Left renal cortex interstitium (tissue), 4 donors: ENCODE data around the gene SLC5A11. TPM values are rescaled to one million over a fixed set of nuclear protein-coding genes. Genes with fewer than 3 reads are reported as not detected.
"Not testable (repeated sequence)": the region's sequence is repeated elsewhere in the genome, so short reads cannot be mapped to it uniquely, and the experiment has no call there.

ENCODE experiments used
- DNase-seq, 4 donors: peaks; one replicate each; pipeline ENCODE4 v3.0.0-alpha.2; 2013; ENCODE audit warnings: low read depth in 4 of 4, low spot score in 2 of 4, missing footprints in 1 of 4
- polyA plus RNA-seq, 4 donors: library from polyadenylated mRNA; unstranded; fragments of 120-200 nt; gene quantifications; one replicate each; pipeline ENCODE4 v1.2.1, GENCODE V29; 2013; ENCODE audit not compliant: insufficient read length in 4 of 4

Gene SLC5A11
- polyA plus RNA-seq: 1 to 10 TPM; 2.5 to 6.5 (median 5.7) TPM

GRCh38 chr16:24845726-24846547 lies at the start of gene SLC5A11:
TSS of gene SLC5A11 (plus strand) at chr16:24845963. CDS start at chr16:24858644, 12,681 bp downstream.
- no peak for DNase-seq

DNA sequence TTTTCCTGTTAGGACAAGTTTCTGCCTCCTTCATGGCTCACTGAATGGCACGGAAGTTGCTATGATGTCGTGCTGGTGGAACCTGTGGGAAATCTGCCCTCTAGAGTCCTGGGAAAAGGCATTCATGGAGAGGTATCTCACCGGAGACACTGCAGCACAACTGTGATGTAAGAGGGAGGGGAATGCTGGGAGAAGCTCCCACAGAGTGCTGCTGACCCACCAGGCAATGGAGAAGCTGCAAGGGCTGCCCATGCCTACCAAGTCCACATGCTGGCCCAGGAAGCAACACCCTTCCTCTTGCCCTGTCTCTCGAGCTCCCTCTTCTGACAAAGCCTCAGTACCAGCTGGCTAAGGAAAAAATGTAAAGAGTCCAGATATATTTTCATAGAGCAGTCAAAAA lies 45.2 kb upstream of the SLC5A11 start:
- no peak for DNase-seq

- DNase-seq: no peak
Measured at GRCh38 chr16:24801761-24802302, 43.9 kb upstream of the SLC5A11 start.

- no peak for DNase-seq
Measured at GRCh38 chr16:24805484-24805883, 40.3 kb upstream of the SLC5A11 start.

- peak in 1 of 4 donors; percentile 16 for DNase-seq
Measured at GRCh38 chr16:24807301-24807700, 38.5 kb upstream of the SLC5A11 start.

DNA sequence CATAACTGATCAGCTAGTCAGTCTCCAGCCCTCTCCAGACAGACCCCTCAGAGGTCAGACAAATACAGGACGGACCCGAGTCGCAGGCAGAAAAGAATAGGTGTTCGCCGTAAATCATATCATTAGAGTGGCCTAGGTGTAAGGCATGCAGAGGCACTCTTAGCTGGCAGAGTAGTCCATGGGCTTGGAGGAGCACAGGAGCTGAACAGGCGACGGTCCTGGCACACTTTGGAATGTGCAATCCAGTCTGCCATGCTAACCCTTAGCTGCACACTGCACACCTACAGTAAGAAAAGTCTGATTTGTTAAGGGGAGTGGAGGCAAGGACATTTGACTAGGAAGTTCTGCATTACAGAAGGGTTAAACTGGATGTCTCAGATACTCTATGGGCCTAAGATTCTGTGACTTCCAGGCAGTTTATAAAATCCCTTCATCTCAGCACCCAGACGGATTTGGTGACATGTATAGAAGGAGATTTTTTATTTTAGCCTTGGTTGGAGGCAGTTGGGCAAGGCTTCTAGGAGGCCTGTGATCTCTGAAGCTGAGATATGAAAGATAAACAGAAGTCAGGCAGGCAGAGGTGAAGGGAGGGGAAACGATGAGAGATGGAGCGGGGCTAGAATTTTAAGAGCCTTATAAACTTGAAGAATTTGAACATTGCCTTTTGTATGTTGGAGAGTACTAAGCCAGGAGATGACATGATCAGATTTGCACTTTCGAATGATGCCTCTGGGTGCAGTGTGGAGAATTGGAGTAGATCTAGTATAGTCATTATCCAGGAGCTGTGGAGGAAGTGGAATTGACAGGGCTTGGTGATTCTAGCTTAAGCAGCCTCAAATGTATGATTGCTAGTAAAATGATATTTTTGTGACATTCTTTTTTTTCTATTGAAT lies 34.6 kb upstream of the SLC5A11 start:
- DNase-seq: no peak

- not testable (repeated sequence) for DNase-seq
Measured at GRCh38 chr16:24812813-24813212, 33.0 kb upstream of the SLC5A11 start.

DNA sequence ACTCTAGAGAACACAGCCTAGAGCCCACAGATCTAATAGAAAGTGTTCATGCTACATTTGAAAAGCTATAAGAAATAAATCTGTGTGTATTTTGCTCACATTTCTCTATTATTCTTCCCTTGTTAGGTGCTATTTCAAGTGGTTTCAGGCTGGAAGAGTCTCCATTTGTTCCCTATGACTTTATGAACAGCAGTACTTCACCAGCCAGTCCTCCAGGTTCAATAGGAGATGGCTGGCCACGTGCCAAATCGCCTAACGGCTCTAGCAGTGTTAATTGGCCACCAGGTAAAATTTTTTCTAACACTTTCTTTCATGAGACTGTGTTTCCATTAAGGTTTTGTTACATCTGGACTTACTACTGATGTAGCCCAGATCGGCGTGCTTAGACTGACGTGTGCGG lies 30.7 kb upstream of the SLC5A11 start:
- no peak for DNase-seq

DNA sequence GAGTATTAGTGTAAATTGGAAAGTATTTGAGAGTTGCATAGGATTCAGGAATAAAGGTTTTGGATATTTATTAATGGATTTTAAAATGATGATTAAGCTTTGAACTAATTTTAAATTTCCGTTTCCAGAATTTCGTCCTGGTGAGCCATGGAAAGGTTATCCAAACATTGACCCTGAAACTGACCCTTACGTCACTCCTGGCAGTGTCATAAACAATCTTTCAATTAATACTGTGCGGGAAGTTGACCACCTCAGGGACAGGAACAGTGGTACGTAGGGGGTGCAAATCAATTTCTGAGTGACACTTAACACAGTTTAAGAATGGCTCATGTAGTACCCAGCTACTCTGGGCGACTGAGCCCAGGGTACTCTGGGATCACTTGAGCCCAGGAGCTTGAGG lies 29.1 kb upstream of the SLC5A11 start:
- DNase-seq: no peak

GRCh38 chr16:24819462-24820040 lies 26.2 kb upstream of the SLC5A11 start:
- DNase-seq: no peak

DNA sequence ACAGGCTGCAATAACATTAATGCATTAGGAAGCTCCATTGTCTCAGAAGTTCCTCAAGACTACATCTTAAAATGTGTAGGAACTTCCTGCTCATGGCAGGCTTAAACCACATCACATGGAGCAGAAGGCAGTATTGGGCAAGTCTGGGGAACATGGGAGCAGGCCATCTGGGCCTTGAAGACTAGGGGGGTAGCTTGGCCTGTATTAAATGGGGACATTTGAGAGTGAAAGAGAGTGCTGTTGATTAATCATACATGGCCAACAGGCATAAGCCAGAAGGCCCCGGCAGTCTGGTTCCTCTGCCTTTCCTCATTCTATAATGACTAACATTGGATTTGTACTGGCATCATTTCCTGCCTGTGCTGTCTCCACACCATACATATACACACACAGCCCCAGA lies 25.2 kb upstream of the SLC5A11 start:
- DNase-seq: no peak

GRCh38 chr16:24821129-24821528 lies 24.6 kb upstream of the SLC5A11 start:
- DNase-seq: no peak

GRCh38 chr16:24822542-24822941 lies 23.2 kb upstream of the SLC5A11 start:
- no peak for DNase-seq

DNA sequence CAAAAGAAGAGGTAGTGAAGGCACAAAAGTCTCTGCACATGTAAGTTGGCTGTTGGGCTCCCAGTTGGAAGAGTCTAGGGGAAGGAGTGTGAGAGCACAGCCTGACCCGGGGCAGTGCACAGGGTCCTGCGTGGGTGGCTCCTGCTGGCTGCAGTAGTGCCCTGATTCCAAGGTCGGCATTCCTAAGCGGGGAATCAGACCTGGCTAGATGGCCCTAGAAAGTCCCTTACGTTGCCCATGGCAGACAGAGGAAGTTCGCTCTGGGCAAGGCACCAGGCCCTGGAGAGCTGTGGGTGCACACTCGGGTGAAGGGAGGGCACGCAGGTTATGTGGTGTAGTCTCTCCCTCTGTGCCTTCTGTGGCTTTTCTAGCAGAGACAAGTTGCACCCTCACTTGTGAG lies 22.8 kb upstream of the SLC5A11 start:
- DNase-seq: no peak

DNA sequence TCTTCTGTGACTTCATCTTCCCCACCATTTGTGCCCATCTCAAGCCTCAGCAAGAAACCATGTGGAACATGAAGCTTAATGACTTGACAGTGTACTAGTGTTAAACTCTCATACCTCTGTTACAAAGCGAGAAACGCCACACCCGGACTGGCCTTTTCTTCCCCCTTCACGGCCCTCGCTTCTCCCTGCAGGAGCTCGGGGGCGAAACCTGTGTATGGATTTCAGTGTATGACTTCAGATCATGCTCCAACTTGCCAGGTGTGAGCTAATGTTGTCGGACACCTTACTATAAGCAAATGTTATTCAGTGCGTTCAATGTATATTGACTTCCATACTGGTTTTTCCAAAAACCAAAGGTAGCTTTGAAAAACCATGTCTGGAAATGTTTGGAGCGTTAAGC lies 20.1 kb upstream of the SLC5A11 start:
- DNase-seq: no peak

DNA sequence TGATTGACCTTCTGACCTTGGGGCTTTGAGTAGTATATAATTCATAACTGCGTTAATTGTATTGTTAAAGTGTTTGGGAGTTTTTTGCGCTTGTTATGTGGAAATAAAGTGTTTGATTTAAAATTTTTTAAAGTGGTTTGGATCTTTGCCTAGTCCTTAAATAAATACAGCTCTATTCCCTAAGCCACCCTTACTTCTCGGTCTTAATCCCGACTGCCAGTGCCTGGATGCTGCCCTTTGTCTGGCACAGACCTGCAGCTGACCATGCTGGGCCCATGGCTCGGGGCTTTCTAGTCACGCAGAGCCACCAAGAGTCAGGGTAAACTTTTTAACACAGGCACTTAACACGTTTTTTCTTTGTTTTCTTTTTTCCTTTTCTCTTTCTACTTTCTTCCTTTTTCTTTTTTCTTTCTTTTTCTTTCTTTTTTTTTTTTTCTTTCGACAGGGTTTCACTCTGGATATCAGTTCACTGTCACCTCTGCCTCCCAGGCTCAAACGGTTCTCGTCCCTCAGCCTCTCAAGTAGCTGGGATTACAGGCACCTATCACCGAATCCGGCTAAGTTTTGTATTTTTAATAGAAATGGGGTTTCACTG lies 19.6 kb upstream of the SLC5A11 start:
- no peak for DNase-seq

DNA sequence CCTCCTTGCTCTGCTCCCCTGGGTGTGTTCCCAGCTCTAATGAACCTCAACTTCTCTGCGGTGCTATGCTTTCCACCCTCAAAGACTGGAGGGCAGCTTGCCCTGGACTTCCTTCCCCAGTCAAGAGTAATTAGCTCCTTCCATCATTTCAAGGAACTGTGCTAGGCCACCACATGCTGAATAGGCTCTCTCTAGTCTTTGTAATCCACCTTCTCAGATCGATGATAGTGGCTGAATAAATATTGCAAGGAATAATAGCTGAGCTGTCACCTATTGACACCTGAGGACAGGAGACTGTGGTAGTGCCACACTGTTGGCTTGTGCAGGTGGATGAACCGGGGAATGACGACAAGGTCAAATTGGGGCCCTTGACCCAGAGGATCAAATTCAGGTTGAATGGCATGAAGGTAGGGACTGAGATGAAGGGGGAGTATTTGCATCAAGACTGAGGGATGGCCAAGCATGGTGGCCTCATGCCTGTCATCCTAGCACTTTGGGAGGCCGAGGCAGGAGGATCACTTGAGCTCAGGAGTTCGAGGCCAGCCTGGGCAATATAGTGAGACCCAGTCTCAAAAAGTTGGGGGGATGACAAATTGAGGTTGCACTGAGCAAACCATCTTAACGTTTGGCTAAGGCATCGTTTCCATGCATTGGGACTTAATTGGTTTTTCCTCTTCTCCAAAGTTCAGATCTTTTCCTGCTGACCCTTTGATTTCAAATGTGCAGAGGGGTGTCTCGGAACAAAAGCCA lies 18.8 kb upstream of the SLC5A11 start:
- DNase-seq: no peak

GRCh38 chr16:24829153-24829552 lies 16.6 kb upstream of the SLC5A11 start:
- DNase-seq: no peak

DNA sequence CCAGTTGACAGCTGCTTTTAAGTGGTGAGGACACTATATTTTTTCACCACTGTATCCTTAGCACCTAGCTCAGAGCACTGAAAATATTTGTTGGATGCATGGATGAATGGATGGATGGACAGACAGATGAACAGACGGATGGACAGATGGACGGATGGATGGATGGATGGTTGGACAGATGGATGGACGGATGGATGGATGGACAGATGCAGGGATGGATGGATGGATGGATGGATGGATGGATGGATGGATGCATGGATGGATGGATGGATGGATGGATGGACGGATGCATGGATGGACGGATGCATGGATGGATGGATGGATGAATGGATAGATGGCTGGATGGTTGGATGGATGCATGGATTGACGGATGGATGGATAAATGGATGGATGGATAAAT lies 12.4 kb upstream of the SLC5A11 start:
- no peak for DNase-seq
